Umbilical cord (tissue), 1 donor: Measurements from ENCODE around the gene CBLN1. TPM values are rescaled to one million over a fixed set of nuclear protein-coding genes. Genes with fewer than 3 reads are reported as not detected.

ENCODE experiments used
- total RNA-seq: library from RNA; depleted of rRNA; stranded (reverse); fragments of >200 nt; gene quantifications from one replicate; pipeline ENCODE4 v1.2.3, GENCODE V29; 2014; ENCODE audit warnings: low replicate concordance; ENCODE audit not compliant: insufficient read depth

The CBLN1 gene
- total RNA-seq, 1 donor from 2014 or later, result not detected

Other genes starting within 250 kb of the CBLN1 start
- gene C16orf78, start 92.0 kb upstream of the CBLN1 start, total RNA-seq, result not detected